ENCODE measurements around the gene KEAP1. TPM values are rescaled to one million over a fixed set of nuclear protein-coding genes. Genes with fewer than 3 reads are reported as not detected.

The KEAP1 gene
- total RNA-seq, 4 donors from 2014 or later = 44.2 to 53.6 (median 46.9) TPM

DNA sequence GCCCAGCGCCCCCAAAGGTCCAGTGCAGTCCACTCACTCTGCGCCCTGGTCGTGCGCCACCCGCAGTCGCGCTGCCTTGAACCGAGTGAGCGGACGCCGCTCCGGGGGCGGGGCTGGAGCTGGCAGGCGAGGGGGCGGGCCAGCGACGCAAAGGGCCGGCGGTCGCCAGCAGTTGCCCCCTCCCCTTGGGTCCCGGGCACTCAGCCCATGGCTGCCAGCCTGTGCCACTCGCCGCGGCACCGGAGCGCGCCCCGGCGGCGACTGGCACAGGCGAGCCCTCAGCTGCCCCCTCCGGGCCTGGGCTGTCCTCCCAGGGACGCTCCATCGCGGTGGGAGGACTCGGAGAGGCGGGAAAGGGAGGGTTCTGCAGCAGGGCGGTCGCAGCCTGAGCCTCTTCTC lies 14.2 kb upstream of the KEAP1 start, which contains the start of gene S1PR5:
S1PR5 (minus strand) TSS at position 87 of the 399 bp plus-strand sequence. CDS start 2,436 bp downstream, outside the sequence.
- Histone ChIP-seq H3K27me3 (peaks cover 0 to 40% of the 10 kb centered on the region in 2 donors), H3K27ac (peak within 1 kb of the TSS in 1 of 4 donors; percentile 42), H3K36me3 (no peaks in the 10 kb centered on the region), H3K4me3 (peak within 1 kb of the TSS in 3 of 4 donors; percentile 25 to 34 (median 31)), H3K4me1 (peaks cover 0 to 23% (median 8%) of the 10 kb centered on the region in 4 donors), H3K9me3 (no peaks in the 10 kb centered on the region)
- DNase-seq = no peak
- TF ChIP-seq, protein P1, sequence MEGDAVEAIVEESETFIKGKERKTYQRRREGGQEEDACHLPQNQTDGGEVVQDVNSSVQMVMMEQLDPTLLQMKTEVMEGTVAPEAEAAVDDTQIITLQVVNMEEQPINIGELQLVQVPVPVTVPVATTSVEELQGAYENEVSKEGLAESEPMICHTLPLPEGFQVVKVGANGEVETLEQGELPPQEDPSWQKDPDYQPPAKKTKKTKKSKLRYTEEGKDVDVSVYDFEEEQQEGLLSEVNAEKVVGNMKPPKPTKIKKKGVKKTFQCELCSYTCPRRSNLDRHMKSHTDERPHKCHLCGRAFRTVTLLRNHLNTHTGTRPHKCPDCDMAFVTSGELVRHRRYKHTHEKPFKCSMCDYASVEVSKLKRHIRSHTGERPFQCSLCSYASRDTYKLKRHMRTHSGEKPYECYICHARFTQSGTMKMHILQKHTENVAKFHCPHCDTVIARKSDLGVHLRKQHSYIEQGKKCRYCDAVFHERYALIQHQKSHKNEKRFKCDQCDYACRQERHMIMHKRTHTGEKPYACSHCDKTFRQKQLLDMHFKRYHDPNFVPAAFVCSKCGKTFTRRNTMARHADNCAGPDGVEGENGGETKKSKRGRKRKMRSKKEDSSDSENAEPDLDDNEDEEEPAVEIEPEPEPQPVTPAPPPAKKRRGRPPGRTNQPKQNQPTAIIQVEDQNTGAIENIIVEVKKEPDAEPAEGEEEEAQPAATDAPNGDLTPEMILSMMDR (IDR thresholded peaks at IDR 0.05) = no peak
- no peak for TF ChIP-seq POLR2A (IDR thresholded peaks at IDR 0.05)

DNA sequence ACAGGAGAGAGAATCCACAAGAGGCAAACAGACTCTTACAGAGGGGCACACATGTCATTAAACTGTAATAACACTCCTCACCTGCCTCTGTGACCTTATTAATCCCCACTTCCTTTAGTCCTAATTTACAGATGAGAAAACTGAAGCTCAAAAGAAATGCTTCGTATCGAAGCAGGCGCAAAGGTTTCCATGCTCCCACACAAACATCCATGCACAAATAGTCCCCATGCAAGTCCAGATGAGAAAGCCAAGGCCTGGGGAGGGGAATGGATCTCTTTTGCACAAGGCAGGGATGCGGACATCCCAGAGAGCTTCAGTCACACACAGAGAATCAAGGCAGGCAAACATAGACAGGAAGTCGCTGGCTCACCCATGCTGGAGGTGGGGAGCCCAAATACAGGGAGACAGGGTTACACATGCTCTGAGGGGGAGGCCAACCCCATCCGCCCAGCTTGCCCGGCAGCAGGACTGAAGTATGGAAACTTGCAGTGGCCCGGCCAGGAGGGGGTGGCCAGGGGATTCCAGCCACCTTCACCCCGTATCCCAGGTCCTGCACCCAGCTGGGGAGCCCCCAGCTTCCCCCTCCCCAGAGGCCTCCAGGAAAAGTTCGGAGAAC lies 13.6 kb upstream of the KEAP1 start:
- Histone ChIP-seq H3K36me3 (no peaks in the 10 kb centered on the region), H3K27me3 (peaks cover 0 to 40% of the 10 kb centered on the region in 2 donors), H3K4me3 (peak overlapping the region in 3 of 4 donors; percentile 25 to 34 (median 31)), H3K27ac (peak overlapping the region in 1 of 4 donors; percentile 42), H3K4me1 (peaks cover 0 to 23% (median 8%) of the 10 kb centered on the region in 4 donors), H3K9me3 (no peaks in the 10 kb centered on the region)
- no peak for DNase-seq
- TF ChIP-seq, protein P1 (IDR thresholded peaks at IDR 0.05) = no peak
- TF ChIP-seq POLR2A (IDR thresholded peaks at IDR 0.05) = no peak

DNA sequence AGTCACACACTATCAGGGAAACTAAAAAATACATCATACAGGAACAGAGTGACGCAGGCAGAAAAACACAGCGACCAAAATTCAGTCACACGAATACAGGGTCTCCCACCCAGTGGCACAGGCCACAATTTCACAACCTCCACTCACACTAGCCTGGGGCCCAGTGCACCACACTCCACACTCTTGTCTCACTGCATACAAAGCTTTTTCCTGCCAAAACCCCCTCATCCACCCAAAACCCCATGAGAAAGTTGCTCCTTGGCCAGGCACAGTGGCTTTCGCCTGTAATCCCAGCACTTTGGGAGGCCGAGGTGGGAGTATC lies 12.9 kb upstream of the KEAP1 start:
- no peak for TF ChIP-seq POLR2A (IDR thresholded peaks at IDR 0.05)
- TF ChIP-seq, protein P1 (IDR thresholded peaks at IDR 0.05) = no peak
- Histone ChIP-seq H3K4me1 (peaks cover 0 to 23% (median 8%) of the 10 kb centered on the region in 4 donors), H3K4me3 (no peak overlapping the region), H3K9me3 (no peaks in the 10 kb centered on the region), H3K36me3 (no peaks in the 10 kb centered on the region), H3K27me3 (peaks cover 0 to 40% of the 10 kb centered on the region in 2 donors), H3K27ac (no peak overlapping the region)
- no peak for DNase-seq

DNA sequence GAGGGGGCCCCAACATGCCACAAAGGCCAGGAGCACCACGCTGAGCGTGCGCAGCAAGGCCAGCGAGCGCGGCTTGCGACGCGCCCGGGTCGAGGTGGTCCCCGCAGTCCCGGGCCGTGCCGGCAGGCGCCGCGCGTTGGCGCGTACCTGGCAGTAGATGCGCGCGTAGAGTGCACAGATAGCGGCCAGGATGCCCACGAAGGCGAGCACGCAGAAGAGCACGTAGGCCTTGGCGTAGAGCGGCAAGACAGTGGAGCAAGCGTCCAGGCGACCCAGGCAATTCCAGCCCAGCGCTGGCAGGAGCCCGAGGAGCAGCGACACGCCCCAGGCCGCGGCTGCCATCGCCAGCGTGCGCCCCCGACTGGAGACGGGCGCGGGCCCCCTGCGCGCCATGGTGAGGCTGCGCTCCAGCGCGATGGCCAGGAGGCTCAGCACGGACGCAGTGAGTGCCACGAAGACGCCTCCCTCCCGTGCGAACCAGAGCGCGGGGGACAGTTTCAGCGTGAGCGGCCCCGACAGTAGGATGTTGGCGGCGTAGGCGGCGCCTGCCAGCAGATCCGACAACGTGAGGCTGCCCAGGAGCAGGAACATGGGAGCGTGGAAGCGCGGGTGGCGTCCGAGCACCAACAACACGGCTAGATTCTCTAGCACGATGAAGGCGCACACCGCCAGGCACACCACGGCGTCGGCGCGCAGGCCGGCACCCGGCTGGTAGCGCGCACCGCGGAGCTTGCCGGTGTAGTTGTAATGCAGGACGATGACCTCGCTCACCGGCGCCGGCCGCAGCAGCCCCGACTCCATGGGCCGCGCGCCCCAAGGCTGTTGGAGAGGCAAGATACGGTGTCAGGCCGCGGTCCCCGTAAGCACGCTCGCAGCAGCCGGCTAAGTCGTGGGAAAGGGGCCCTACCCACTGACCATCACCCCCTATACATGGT lies 11.3 kb upstream of the KEAP1 start:
- no peak for DNase-seq
- Histone ChIP-seq H3K9me3 (no peaks in the 10 kb centered on the region), H3K36me3 (no peaks in the 10 kb centered on the region), H3K27ac (no peak overlapping the region), H3K27me3 (peaks cover 0 to 40% of the 10 kb centered on the region in 2 donors), H3K4me1 (peaks cover 0 to 23% (median 10%) of the 10 kb centered on the region in 4 donors), H3K4me3 (peak overlapping the region in 1 of 4 donors; percentile 4)
- TF ChIP-seq, protein P1 (IDR thresholded peaks at IDR 0.05) = no peak
- no peak for TF ChIP-seq POLR2A (IDR thresholded peaks at IDR 0.05)

DNA sequence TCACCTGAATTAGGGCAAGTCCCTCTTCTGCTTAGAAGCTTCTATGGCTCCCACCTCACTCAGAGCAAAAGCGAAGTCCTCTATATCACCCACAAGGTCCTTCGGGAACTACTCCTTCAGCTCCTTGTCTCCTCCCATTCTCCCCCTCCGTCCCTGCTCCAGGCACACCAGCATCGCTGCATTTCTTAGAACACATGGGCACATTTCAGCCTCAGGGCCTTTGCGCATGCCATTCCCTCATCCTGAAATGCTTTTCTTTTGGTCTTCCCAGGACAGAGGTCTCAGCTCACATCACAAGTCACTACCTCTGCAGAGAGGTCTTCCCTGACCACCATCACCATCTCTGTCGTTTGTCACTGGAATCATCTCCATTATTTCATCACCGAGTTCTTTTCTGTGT lies 10.1 kb upstream of the KEAP1 start:
- peaks cover 0 to 16% (median 7%) of the 10 kb centered on the region in 4 donors for H3K4me1 ChIP-seq
- no peak for DNase-seq
- no peaks in the 10 kb centered on the region for H3K36me3 ChIP-seq
- no peak overlapping the region for H3K4me3 ChIP-seq
- H3K27ac ChIP-seq = no peak overlapping the region
- no peak for TF ChIP-seq POLR2A (IDR thresholded peaks at IDR 0.05)
- TF ChIP-seq, protein P1 (IDR thresholded peaks at IDR 0.05) = no peak
- H3K9me3 ChIP-seq = no peaks in the 10 kb centered on the region
- H3K27me3 ChIP-seq = peaks cover 0 to 34% of the 10 kb centered on the region in 2 donors

Data from Peyer's patch (tissue), 4 donors.